HG02763 (cell line): ENCODE data around the gene CXorf65.
A peak's percentile ranks its signal among the peaks of the same experiment; 100 is the strongest.

Experiments used
- ATAC-seq: cut with Tn5 transposase; IDR thresholded peaks from one replicate; pipeline ENCODE4 v1.9.1; 2021; ENCODE audit warnings: mild to moderate bottlenecking, moderate library complexity; ENCODE audit not compliant: unreplicated experiment

Gene CXorf65

GRCh38 chrX:71107762-71108360, 1.3 kb upstream of the CXorf65 start:
- ATAC-seq = no peak

- ATAC-seq = no peak
Measured at GRCh38 chrX:71107245-71107644, 705 bp upstream of the CXorf65 start.

GRCh38 chrX:71105628-71106027, 912 bp downstream of the CXorf65 start:
- ATAC-seq = no peak

GRCh38 chrX:71103110-71103983, 3.2 kb downstream of the CXorf65 start:
- no peak for ATAC-seq

- ATAC-seq = no peak
Measured at GRCh38 chrX:71102292-71102691, 4.2 kb downstream of the CXorf65 start.

GRCh38 chrX:71100581-71101505, 5.7 kb downstream of the CXorf65 start:
- ATAC-seq = no peak

GRCh38 chrX:71099736-71100135, 6.8 kb downstream of the CXorf65 start:
- ATAC-seq = no peak

GRCh38 chrX:71098951-71099506, 7.5 kb downstream of the CXorf65 start:
- ATAC-seq = no peak

DNA sequence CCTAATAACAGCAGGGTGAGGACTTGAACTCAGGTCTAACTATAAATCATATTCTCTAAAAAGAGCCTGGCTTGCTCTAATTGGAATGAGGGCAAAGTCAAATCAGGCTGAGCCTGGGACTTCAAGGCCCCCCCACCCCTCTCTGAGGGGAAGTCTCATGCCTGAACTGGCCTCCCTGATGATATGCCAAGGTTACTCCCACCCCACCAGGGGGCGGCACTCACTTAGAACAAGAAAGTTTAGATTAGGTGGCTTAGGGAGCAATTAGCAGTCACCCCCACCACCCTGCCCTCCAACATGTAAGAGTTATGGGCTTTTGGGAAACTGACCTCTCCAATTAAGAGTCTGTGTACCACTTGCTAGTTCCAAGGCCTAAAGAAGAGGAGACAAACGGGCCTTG, 8.2 kb downstream of the CXorf65 start:
- peak; percentile 37 for ATAC-seq

- ATAC-seq = no peak
Measured at GRCh38 chrX:71096760-71097032, 9.8 kb downstream of the CXorf65 start.

DNA sequence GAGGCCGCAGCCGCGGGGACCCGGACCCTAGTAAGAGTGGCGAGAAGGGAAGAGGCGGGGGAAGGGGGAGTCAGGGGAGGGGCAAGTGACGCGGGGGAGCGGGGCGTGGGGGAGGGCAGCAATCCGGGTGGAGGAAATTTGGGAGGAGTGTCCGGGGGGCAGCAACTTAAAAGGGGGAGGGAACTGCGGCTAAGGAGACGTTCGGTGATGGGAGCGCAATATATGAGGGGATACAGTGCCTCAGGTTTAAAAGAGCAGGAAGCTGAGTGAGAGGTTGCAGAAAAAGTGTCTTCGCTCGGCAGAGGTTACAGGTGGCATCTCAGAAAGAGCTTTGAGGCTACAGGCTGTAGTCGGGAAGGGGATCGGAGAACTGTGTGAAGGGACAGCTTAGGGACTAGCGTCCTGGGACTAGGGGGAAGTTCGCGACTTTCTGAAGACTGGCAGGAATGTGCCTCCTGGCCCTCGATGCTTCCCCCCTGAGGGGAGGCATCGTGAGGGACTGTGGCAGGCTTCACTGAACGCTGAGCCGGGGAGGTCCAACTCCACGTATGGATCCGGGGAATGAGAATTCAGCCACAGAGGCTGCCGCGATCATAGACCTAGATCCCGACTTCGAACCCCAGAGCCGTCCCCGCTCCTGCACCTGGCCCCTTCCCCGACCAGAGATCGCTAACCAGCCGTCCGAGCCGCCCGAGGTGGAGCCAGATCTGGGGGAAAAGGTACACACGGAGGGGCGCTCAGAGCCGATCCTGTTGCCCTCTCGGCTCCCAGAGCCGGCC, 10.4 kb downstream of the CXorf65 start:
- peak; percentile 16 for ATAC-seq

- peak; percentile 85 for ATAC-seq
Measured at GRCh38 chrX:71095555-71095980, 11.0 kb downstream of the CXorf65 start, which contains the start of gene FOXO4. Gene FOXO4, plus strand, starts transcription at chrX:71095851. Its CDS starts 678 bp downstream, at chrX:71096529.

GRCh38 chrX:71095033-71095432, 11.5 kb downstream of the CXorf65 start:
- ATAC-seq = no peak

GRCh38 chrX:71091263-71091662, 15.3 kb downstream of the CXorf65 start:
- no peak for ATAC-seq

GRCh38 chrX:71085900-71086299, 20.6 kb downstream of the CXorf65 start:
- no peak for ATAC-seq

DNA sequence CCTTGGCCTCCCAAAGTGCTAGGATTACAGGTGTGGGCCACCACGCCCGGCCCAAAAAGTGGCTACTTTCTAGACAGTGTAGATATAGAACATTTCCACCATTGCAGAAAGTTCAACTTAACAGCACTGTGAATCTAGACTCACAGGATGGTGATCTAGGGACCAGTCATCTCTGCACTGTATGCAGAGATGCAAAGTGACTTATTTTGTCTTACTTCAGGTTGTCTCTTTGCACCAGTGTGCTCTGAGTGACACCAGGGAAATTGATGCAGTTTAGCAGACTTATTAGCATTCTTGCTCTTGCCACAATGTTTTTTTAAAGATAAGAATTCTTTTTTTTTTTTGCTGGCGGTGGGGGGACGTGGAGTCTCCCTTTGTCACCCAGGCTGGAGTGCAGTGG, 23.7 kb downstream of the CXorf65 start:
- ATAC-seq = no peak

- no peak for ATAC-seq
Measured at GRCh38 chrX:71082124-71082647, 24.4 kb downstream of the CXorf65 start.

GRCh38 chrX:71081330-71082123, 25.0 kb downstream of the CXorf65 start:
- no peak for ATAC-seq

DNA sequence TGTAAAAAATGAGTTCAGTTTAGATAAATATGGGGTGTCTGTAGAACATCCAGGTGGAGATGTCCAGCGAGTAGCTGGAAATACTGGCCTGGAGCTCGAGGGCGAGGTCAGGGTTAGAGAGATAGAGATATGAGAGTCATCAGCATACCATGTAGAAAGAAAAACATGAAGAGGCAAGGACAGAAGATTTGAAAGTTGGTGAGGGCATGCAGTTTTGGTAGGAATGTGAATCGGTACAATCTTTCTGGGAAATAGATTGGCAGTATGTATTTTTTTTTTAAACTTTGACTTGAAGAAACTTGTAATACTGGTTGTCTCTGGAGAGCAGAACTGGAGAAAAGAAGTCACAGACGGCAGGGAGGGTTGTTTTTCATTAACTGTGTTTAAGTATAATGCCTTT, 36.0 kb downstream of the CXorf65 start:
- ATAC-seq = no peak
